HEK293T (cell line): ENCODE measurements around the gene ASS1.

Source experiments
- CTCF ChIA-PET: fragments of 350-600 bp; formaldehyde crosslinking; extraction: SDS; loops from one replicate; lab custom pipeline; 2021; ENCODE audit warnings: antibody characterized with exemption, inconsistent platforms; lab: Yijun Ruan, JAX
- POLR2A ChIA-PET: fragments of 350-600 bp; formaldehyde crosslinking; extraction: SDS; loops from one replicate; lab custom pipeline; 2020; ENCODE audit warnings: antibody characterized with exemption, inconsistent platforms; lab: Yijun Ruan, JAX
- DNase-seq: peaks from one replicate; pipeline ENCODE4 v3.0.0; 2012; ENCODE audit warnings: mixed read lengths; ENCODE audit errors: extremely low spot score
- ARNT ChIP-seq: fragments of 450-650 bp; IDR thresholded peaks from 2 replicates; pipeline ENCODE4 v1.6.1; 2017; ENCODE audit warnings: mild to moderate bottlenecking
- BHLHE40 ChIP-seq: fragments of 450-650 bp; IDR thresholded peaks from 2 replicates; pipeline ENCODE4 v1.6.1; 2016; ENCODE audit warnings: mild to moderate bottlenecking, moderate library complexity, borderline replicate concordance
- CTBP1 ChIP-seq: fragments of 450-650 bp; IDR thresholded peaks from 2 replicates; pipeline ENCODE4 v1.6.1; 2016; ENCODE audit warnings: borderline replicate concordance
- ELF4 ChIP-seq: fragments of 450-650 bp; IDR thresholded peaks from 2 replicates; pipeline ENCODE4 v1.6.1; 2017; ENCODE audit warnings: antibody characterized with exemption
- FOXA1 ChIP-seq: fragments of 450-650 bp; IDR thresholded peaks from 2 replicates; pipeline ENCODE4 v1.6.1; 2016; ENCODE audit warnings: mild to moderate bottlenecking
- FOXK2 ChIP-seq: fragments of 450-650 bp; IDR thresholded peaks from 2 replicates; pipeline ENCODE4 v1.6.1; 2016; ENCODE audit warnings: mild to moderate bottlenecking
- FOXM1 ChIP-seq: fragments of 450-650 bp; IDR thresholded peaks from 2 replicates; pipeline ENCODE4 v1.6.1; 2017; ENCODE audit warnings: mild to moderate bottlenecking, borderline replicate concordance
- HDGF ChIP-seq: fragments of 450-650 bp; IDR thresholded peaks from 2 replicates; pipeline ENCODE4 v1.6.1; 2017; ENCODE audit warnings: antibody characterized with exemption, borderline replicate concordance
- L3MBTL2 ChIP-seq: fragments of 450-650 bp; conservative IDR thresholded peaks from 2 replicates; pipeline ENCODE4 v1.6.1; 2016; ENCODE audit warnings: mild to moderate bottlenecking
- LEF1 ChIP-seq: fragments of 450-650 bp; IDR thresholded peaks from 2 replicates; pipeline ENCODE4 v1.6.1; 2017; ENCODE audit warnings: mild to moderate bottlenecking, borderline replicate concordance
- NFRKB ChIP-seq: fragments of 450-650 bp; IDR thresholded peaks from 2 replicates; pipeline ENCODE4 v1.6.1; 2016; ENCODE audit warnings: mild to moderate bottlenecking, moderate library complexity
- PKNOX1 ChIP-seq: fragments of 450-650 bp; IDR thresholded peaks from 2 replicates; pipeline ENCODE4 v1.6.1; 2016
- SP1 ChIP-seq: fragments of 450-650 bp; IDR thresholded peaks from 2 replicates; pipeline ENCODE4 v1.6.1; 2017
- SUZ12 ChIP-seq: fragments of 450-650 bp; IDR thresholded peaks from 2 replicates; pipeline ENCODE4 v1.6.1; 2016; ENCODE audit warnings: mild to moderate bottlenecking
- TARDBP ChIP-seq: fragments of 450-650 bp; IDR thresholded peaks from 2 replicates; pipeline ENCODE4 v1.6.1; 2016
- ZNF384 ChIP-seq: fragments of 450-650 bp; IDR thresholded peaks from 2 replicates; pipeline ENCODE4 v1.6.1; 2016

The ASS1 gene

GRCh38 chr9:130402243-130402642, 42.5 kb upstream of the ASS1 start:
- CTCF ChIA-PET, result no interaction called here
- no peak for DNase-seq
- TF ChIP-seq BHLHE40 (no peak), HDGF (no peak), FOXM1 (no peak), FOXA1 (no peak), TARDBP (no peak), CTBP1 (no peak)
- POLR2A ChIA-PET, result no interaction called here

- TF ChIP-seq FOXA1, result no peak
- TF ChIP-seq BHLHE40, result no peak
- TF ChIP-seq FOXK2, result no peak
- TF ChIP-seq HDGF, result no peak
- no peak for TF ChIP-seq L3MBTL2
- CTCF ChIA-PET, result no interaction called here
- POLR2A ChIA-PET, result no interaction called here
- no peak for DNase-seq
These were observed 41.9 kb upstream of the ASS1 start for GRCh38 chr9:130402645-130403440.

- TF ChIP-seq L3MBTL2 (no peak), ZNF384 (no peak), ARNT (no peak), LEF1 (no peak), NFRKB (no peak), PKNOX1 (no peak), CTBP1 (no peak)
- POLR2A ChIA-PET, result no interaction called here
- DNase-seq, result no peak
- CTCF ChIA-PET, result no interaction called here
These were observed 39.0 kb upstream of the ASS1 start for GRCh38 chr9:130405657-130406257.

GRCh38 chr9:130406278-130406895, 38.4 kb upstream of the ASS1 start:
- DNase-seq, result no peak
- CTCF ChIA-PET, result no interaction called here
- TF ChIP-seq L3MBTL2, result no peak
- TF ChIP-seq SP1, result no peak
- no peak for TF ChIP-seq HDGF
- TF ChIP-seq ELF4, result no peak
- TF ChIP-seq FOXK2, result no peak
- TF ChIP-seq ARNT, result no peak
- no peak for TF ChIP-seq BHLHE40
- no peak for TF ChIP-seq NFRKB
- TF ChIP-seq PKNOX1, result no peak
- TF ChIP-seq TARDBP, result no peak
- TF ChIP-seq SUZ12, result no peak
- TF ChIP-seq LEF1, result no peak
- TF ChIP-seq CTBP1, result no peak
- POLR2A ChIA-PET, result no interaction called here

GRCh38 chr9:130407916-130408663, 36.7 kb upstream of the ASS1 start:
- TF ChIP-seq NFRKB, result no peak
- no peak for TF ChIP-seq TARDBP
- TF ChIP-seq BHLHE40, result no peak
- no peak for TF ChIP-seq L3MBTL2
- TF ChIP-seq LEF1, result no peak
- no peak for TF ChIP-seq ZNF384
- no peak for TF ChIP-seq FOXA1
- no peak for TF ChIP-seq FOXM1
- no peak for TF ChIP-seq ARNT
- no peak for TF ChIP-seq CTBP1
- TF ChIP-seq HDGF, result no peak
- no peak for TF ChIP-seq SUZ12
- TF ChIP-seq ELF4, result no peak
- TF ChIP-seq FOXK2, result no peak
- no peak for TF ChIP-seq SP1
- TF ChIP-seq PKNOX1, result no peak
- DNase-seq, result no peak
- ChIA-PET POLR2A (no interaction called here), CTCF (no interaction called here)

GRCh38 chr9:130408669-130409068, 36.1 kb upstream of the ASS1 start:
- no peak for DNase-seq
- TF ChIP-seq SUZ12 (no peak), HDGF (no peak), LEF1 (no peak), BHLHE40 (no peak), TARDBP (no peak), FOXM1 (no peak), ELF4 (no peak), PKNOX1 (no peak), FOXA1 (no peak), ZNF384 (no peak), NFRKB (no peak), FOXK2 (no peak), ARNT (no peak), L3MBTL2 (no peak), SP1 (no peak), CTBP1 (no peak)
- ChIA-PET POLR2A (no interaction called here), CTCF (no interaction called here)
